Central memory CD4-positive, alpha-beta T cell (primary cell): ENCODE measurements around the gene PRPF6.
"Not testable (repeated sequence)": the region's sequence is repeated elsewhere in the genome, so short reads cannot be mapped to it uniquely, and the experiment has no call there.

ENCODE experiments used
- DNase-seq: peaks from one replicate; pipeline ENCODE4 v3.0.0; 2022

Gene PRPF6

GRCh38 chr20:63960654-63961621 is 20.0 kb upstream of the PRPF6 start:
- not testable (repeated sequence) for DNase-seq

GRCh38 chr20:63961664-63962425 is 19.1 kb upstream of the PRPF6 start:
- DNase-seq, result no peak

- no peak for DNase-seq
Observed at GRCh38 chr20:63962426-63963347, 18.2 kb upstream of the PRPF6 start.

GRCh38 chr20:63963348-63963741 is 17.6 kb upstream of the PRPF6 start:
- DNase-seq, result no peak

GRCh38 chr20:63963784-63964301 is 17.1 kb upstream of the PRPF6 start:
- DNase-seq, result no peak

- no peak for DNase-seq
Observed at GRCh38 chr20:63964412-63964811, 16.5 kb upstream of the PRPF6 start.

GRCh38 chr20:63966172-63966943 is 14.6 kb upstream of the PRPF6 start:
- no peak for DNase-seq

GRCh38 chr20:63966944-63967322 is 14.0 kb upstream of the PRPF6 start:
- no peak for DNase-seq

GRCh38 chr20:63967330-63968135 is 13.4 kb upstream of the PRPF6 start:
- DNase-seq, result no peak

- DNase-seq, result no peak
Observed at GRCh38 chr20:63968136-63968927, 12.6 kb upstream of the PRPF6 start.

- peak; percentile 40 for DNase-seq
Observed at GRCh38 chr20:63968928-63969760, 11.8 kb upstream of the PRPF6 start.

GRCh38 chr20:63969838-63970713 is 10.9 kb upstream of the PRPF6 start, which contains the start of gene ZNF512B:
ZNF512B (minus strand) TSS chr20:63969930; CDS start chr20:63967950, 1,980 bp downstream.
- peak; percentile 47 for DNase-seq

GRCh38 chr20:63970714-63971431 is 10.1 kb upstream of the PRPF6 start:
- DNase-seq, result no peak

- not testable (repeated sequence) for DNase-seq
Observed at GRCh38 chr20:63971960-63972311, 9.0 kb upstream of the PRPF6 start.

- DNase-seq, result no peak
Observed at GRCh38 chr20:63972312-63973159, 8.4 kb upstream of the PRPF6 start.

- no peak for DNase-seq
Observed at GRCh38 chr20:63973160-63973479, 7.8 kb upstream of the PRPF6 start.
